T-helper 1 cell treated with Interleukin-12 subunit alpha and Interleukin-12 subunit beta and Interleukin-4 antibody, amounts not matched to agents 30 μg/mL and 1 μg/mL, for 36 hours (primary cell): ENCODE results near the gene BTBD7.

ENCODE experiments used
- H3K27ac Mint-ChIP-seq: one replicate; pipeline ENCODE4 v1.8.0; 2021; ENCODE audit warnings: mild to moderate bottlenecking, mixed read lengths
- H3K27me3 Mint-ChIP-seq: one replicate; pipeline ENCODE4 v1.8.0; 2021; ENCODE audit warnings: low read depth, mixed read lengths
- H3K36me3 Mint-ChIP-seq: one replicate; pipeline ENCODE4 v1.8.0; 2021; ENCODE audit warnings: low read depth, mixed read lengths
- H3K4me1 Mint-ChIP-seq: one replicate; pipeline ENCODE4 v1.8.0; 2021; ENCODE audit warnings: low read depth, mixed read lengths
- H3K4me3 Mint-ChIP-seq: one replicate; pipeline ENCODE4 v1.8.0; 2021; ENCODE audit warnings: mild to moderate bottlenecking, moderate library complexity, mixed read lengths
- H3K9me3 Mint-ChIP-seq: one replicate; pipeline ENCODE4 v1.8.0; 2021; ENCODE audit warnings: mixed read lengths

The BTBD7 gene

GRCh38 chr14:93317875-93318807 is 14.7 kb downstream of the BTBD7 start:
- H3K4me3 Mint-ChIP-seq = no peak overlapping the region
- no peaks in the 10 kb centered on the region for H3K9me3 Mint-ChIP-seq
- no peak overlapping the region for H3K27ac Mint-ChIP-seq

GRCh38 chr14:93317210-93317874 is 15.5 kb downstream of the BTBD7 start:
- Mint-ChIP-seq H3K27me3 (no peaks in the 10 kb centered on the region), H3K9me3 (no peaks in the 10 kb centered on the region), H3K27ac (no peak overlapping the region), H3K36me3 (peaks cover 3% of the 10 kb centered on the region), H3K4me1 (peaks cover 8% of the 10 kb centered on the region), H3K4me3 (no peak overlapping the region)

More at GRCh38 chr14:93317875-93318807, 14.7 kb downstream of the BTBD7 start:
- peaks cover 3% of the 10 kb centered on the region for H3K36me3 Mint-ChIP-seq
- no peaks in the 10 kb centered on the region for H3K27me3 Mint-ChIP-seq
- peaks cover 8% of the 10 kb centered on the region for H3K4me1 Mint-ChIP-seq

- H3K36me3 Mint-ChIP-seq = peaks cover 2% of the 10 kb centered on the region
- peaks cover 8% of the 10 kb centered on the region for H3K4me1 Mint-ChIP-seq
- H3K4me3 Mint-ChIP-seq = no peak overlapping the region
- H3K9me3 Mint-ChIP-seq = no peaks in the 10 kb centered on the region
- H3K27ac Mint-ChIP-seq = no peak overlapping the region
- H3K27me3 Mint-ChIP-seq = no peaks in the 10 kb centered on the region
Observed at GRCh38 chr14:93316716-93317115, 16.1 kb downstream of the BTBD7 start.

- Mint-ChIP-seq H3K4me3 (no peak overlapping the region), H3K27ac (no peak overlapping the region), H3K4me1 (peaks cover 8% of the 10 kb centered on the region), H3K36me3 (no peaks in the 10 kb centered on the region), H3K27me3 (no peaks in the 10 kb centered on the region), H3K9me3 (no peaks in the 10 kb centered on the region)
Observed at GRCh38 chr14:93315575-93315974, 17.3 kb downstream of the BTBD7 start.

- Mint-ChIP-seq H3K4me1 (peaks cover 3% of the 10 kb centered on the region), H3K27me3 (no peaks in the 10 kb centered on the region), H3K36me3 (no peaks in the 10 kb centered on the region), H3K9me3 (no peaks in the 10 kb centered on the region), H3K27ac (no peak overlapping the region), H3K4me3 (no peak overlapping the region)
Observed at GRCh38 chr14:93311082-93311481, 21.8 kb downstream of the BTBD7 start.

- H3K27ac Mint-ChIP-seq = no peak overlapping the region
- H3K4me1 Mint-ChIP-seq = peaks cover 5% of the 10 kb centered on the region
- H3K27me3 Mint-ChIP-seq = no peaks in the 10 kb centered on the region
- no peaks in the 10 kb centered on the region for H3K36me3 Mint-ChIP-seq
- no peaks in the 10 kb centered on the region for H3K9me3 Mint-ChIP-seq
- no peak overlapping the region for H3K4me3 Mint-ChIP-seq
Observed at GRCh38 chr14:93309427-93309966, 23.3 kb downstream of the BTBD7 start.

GRCh38 chr14:93308686-93309345 is 24.0 kb downstream of the BTBD7 start:
- H3K27ac Mint-ChIP-seq = no peak overlapping the region
- peaks cover 5% of the 10 kb centered on the region for H3K4me1 Mint-ChIP-seq
- H3K4me3 Mint-ChIP-seq = no peak overlapping the region
- no peaks in the 10 kb centered on the region for H3K36me3 Mint-ChIP-seq
- H3K27me3 Mint-ChIP-seq = no peaks in the 10 kb centered on the region
- H3K9me3 Mint-ChIP-seq = no peaks in the 10 kb centered on the region

- peaks cover 8% of the 10 kb centered on the region for H3K4me1 Mint-ChIP-seq
- no peak overlapping the region for H3K27ac Mint-ChIP-seq
- H3K27me3 Mint-ChIP-seq = no peaks in the 10 kb centered on the region
- H3K36me3 Mint-ChIP-seq = no peaks in the 10 kb centered on the region
- no peaks in the 10 kb centered on the region for H3K9me3 Mint-ChIP-seq
- H3K4me3 Mint-ChIP-seq = no peak overlapping the region
Observed at GRCh38 chr14:93306812-93307211, 26.0 kb downstream of the BTBD7 start.

GRCh38 chr14:93305725-93306418 is 27.0 kb downstream of the BTBD7 start:
- H3K4me3 Mint-ChIP-seq = no peak overlapping the region
- H3K4me1 Mint-ChIP-seq = peaks cover 8% of the 10 kb centered on the region
- no peaks in the 10 kb centered on the region for H3K36me3 Mint-ChIP-seq
- H3K9me3 Mint-ChIP-seq = no peaks in the 10 kb centered on the region
- H3K27ac Mint-ChIP-seq = no peak overlapping the region
- no peaks in the 10 kb centered on the region for H3K27me3 Mint-ChIP-seq

- no peak overlapping the region for H3K4me3 Mint-ChIP-seq
- no peaks in the 10 kb centered on the region for H3K9me3 Mint-ChIP-seq
- no peak overlapping the region for H3K27ac Mint-ChIP-seq
- H3K36me3 Mint-ChIP-seq = no peaks in the 10 kb centered on the region
- H3K27me3 Mint-ChIP-seq = no peaks in the 10 kb centered on the region
- H3K4me1 Mint-ChIP-seq = peaks cover 11% of the 10 kb centered on the region
Observed at GRCh38 chr14:93304771-93305170, 28.1 kb downstream of the BTBD7 start.

- no peak overlapping the region for H3K4me3 Mint-ChIP-seq
- no peak overlapping the region for H3K27ac Mint-ChIP-seq
- no peaks in the 10 kb centered on the region for H3K9me3 Mint-ChIP-seq
- no peaks in the 10 kb centered on the region for H3K27me3 Mint-ChIP-seq
- peaks cover 9% of the 10 kb centered on the region for H3K4me1 Mint-ChIP-seq
- H3K36me3 Mint-ChIP-seq = no peaks in the 10 kb centered on the region
Observed at GRCh38 chr14:93303659-93304058, 29.2 kb downstream of the BTBD7 start.

- no peak overlapping the region for H3K4me3 Mint-ChIP-seq
- peaks cover 10% of the 10 kb centered on the region for H3K4me1 Mint-ChIP-seq
- H3K9me3 Mint-ChIP-seq = no peaks in the 10 kb centered on the region
- no peaks in the 10 kb centered on the region for H3K27me3 Mint-ChIP-seq
- H3K36me3 Mint-ChIP-seq = no peaks in the 10 kb centered on the region
- no peak overlapping the region for H3K27ac Mint-ChIP-seq
Observed at GRCh38 chr14:93302688-93303581, 29.9 kb downstream of the BTBD7 start.

GRCh38 chr14:93301821-93302447 is 30.9 kb downstream of the BTBD7 start:
- no peak overlapping the region for H3K4me3 Mint-ChIP-seq
- H3K27ac Mint-ChIP-seq = no peak overlapping the region
- peaks cover 10% of the 10 kb centered on the region for H3K4me1 Mint-ChIP-seq
- H3K9me3 Mint-ChIP-seq = no peaks in the 10 kb centered on the region
- no peaks in the 10 kb centered on the region for H3K36me3 Mint-ChIP-seq
- H3K27me3 Mint-ChIP-seq = no peaks in the 10 kb centered on the region
